Activated B cell treated with CpG ODN at 0.5 μM for 24 hours (primary cell): ENCODE measurements around the gene PTCD3. TPM values are rescaled to one million over a fixed set of nuclear protein-coding genes. Genes with fewer than 3 reads are reported as not detected.
A peak's percentile ranks its signal among the peaks of the same experiment; 100 is the strongest.

Source experiments
- ATAC-seq: fragments of 200-7000 bp; cut with Tn5 transposase; one replicate; pipeline ENCODE4 v1.10.0; 2021; ENCODE audit warnings: low read depth, mild to moderate bottlenecking, moderate library complexity
- CTCF ChIA-PET: fragments of 350-600 bp; sonication (Branson Sonifier 250); formaldehyde crosslinking; loops from one replicate; lab custom pipeline; 2021; ENCODE audit warnings: antibody characterized with exemption; lab: Charles Lee
- POLR2A ChIA-PET: fragments of 350-600 bp; sonication (Branson Sonifier 250); formaldehyde crosslinking; loops from one replicate; lab custom pipeline; 2021; ENCODE audit warnings: antibody characterized with exemption; lab: Charles Lee
- DNase-seq: peaks from one replicate; pipeline ENCODE4 v3.0.0; 2022
- H3K27ac Mint-ChIP-seq: one replicate; pipeline ENCODE4 v1.8.0; 2020; ENCODE audit warnings: mixed read lengths
- H3K27me3 Mint-ChIP-seq: one replicate; pipeline ENCODE4 v1.8.0; 2021; ENCODE audit warnings: mixed read lengths
- H3K36me3 Mint-ChIP-seq: one replicate; pipeline ENCODE4 v1.8.0; 2021; ENCODE audit warnings: low read depth, mixed read lengths
- H3K4me1 Mint-ChIP-seq: one replicate; pipeline ENCODE4 v1.8.0; 2021; ENCODE audit warnings: mixed read lengths
- H3K4me3 Mint-ChIP-seq: one replicate; pipeline ENCODE4 v1.8.0; 2020; ENCODE audit warnings: mild to moderate bottlenecking, mixed read lengths
- H3K9me3 Mint-ChIP-seq: one replicate; pipeline ENCODE4 v1.8.0; 2020; ENCODE audit warnings: mixed read lengths
- intact Hi-C: fragments of 100-400 bp; cut with micrococcal nuclease; formaldehyde crosslinking; loops from one replicate; pipeline ENCODE4 v1.15.1; 2024
- total RNA-seq: library from RNA; stranded (reverse); gene quantifications from 2 replicates; pipeline ENCODE4 v1.2.3, GENCODE V29; 2022
- TF ChIP-seq, protein P1 (sequence below): fragments of 200-600 bp; IDR thresholded peaks from one replicate; pipeline ENCODE4 v1.8.0; 2022; ENCODE audit warnings: antibody characterized with exemption, mild to moderate bottlenecking

PTCD3 gene
- total RNA-seq, 1 donor from 2014 or later: 148 TPM

DNA sequence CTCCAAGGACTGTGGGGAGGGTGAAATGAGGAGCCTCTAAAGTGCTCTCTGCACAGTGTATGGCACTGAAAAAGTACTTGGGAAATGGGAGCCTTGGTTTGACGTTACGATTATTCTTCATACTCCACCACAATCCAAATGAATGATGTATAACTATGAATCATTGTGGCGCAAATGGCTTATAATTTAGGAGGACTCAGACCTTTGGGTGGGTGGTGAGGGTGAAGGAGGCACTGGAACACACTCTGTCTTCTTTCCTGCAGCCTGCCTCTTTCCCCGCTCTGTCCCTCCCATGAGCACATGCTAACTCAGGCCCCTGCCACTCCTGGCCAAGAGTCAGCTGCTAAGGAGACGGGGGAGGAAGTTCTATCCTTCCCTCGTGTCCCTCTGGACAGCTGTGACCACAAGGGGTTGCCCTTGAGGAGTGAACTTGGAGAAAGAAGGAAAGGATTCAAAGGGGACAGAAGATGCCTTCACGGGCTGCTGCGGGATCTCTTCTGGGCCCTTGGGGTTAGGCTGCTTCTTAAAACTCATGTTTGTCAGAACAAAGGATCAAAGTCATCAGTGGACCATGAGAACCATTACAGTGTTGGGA, 36.8 kb upstream of the PTCD3 start:
- H3K27ac Mint-ChIP-seq: no peak overlapping the region
- TF ChIP-seq, protein P1, sequence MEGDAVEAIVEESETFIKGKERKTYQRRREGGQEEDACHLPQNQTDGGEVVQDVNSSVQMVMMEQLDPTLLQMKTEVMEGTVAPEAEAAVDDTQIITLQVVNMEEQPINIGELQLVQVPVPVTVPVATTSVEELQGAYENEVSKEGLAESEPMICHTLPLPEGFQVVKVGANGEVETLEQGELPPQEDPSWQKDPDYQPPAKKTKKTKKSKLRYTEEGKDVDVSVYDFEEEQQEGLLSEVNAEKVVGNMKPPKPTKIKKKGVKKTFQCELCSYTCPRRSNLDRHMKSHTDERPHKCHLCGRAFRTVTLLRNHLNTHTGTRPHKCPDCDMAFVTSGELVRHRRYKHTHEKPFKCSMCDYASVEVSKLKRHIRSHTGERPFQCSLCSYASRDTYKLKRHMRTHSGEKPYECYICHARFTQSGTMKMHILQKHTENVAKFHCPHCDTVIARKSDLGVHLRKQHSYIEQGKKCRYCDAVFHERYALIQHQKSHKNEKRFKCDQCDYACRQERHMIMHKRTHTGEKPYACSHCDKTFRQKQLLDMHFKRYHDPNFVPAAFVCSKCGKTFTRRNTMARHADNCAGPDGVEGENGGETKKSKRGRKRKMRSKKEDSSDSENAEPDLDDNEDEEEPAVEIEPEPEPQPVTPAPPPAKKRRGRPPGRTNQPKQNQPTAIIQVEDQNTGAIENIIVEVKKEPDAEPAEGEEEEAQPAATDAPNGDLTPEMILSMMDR: no peak
- no peak overlapping the region for H3K4me3 Mint-ChIP-seq
- peaks cover 85% of the 10 kb centered on the region for H3K36me3 Mint-ChIP-seq
- POLR2A ChIA-PET: interaction anchor here (0.6 kb wide), 1 partner anchor 617 kb away, joined by 3 read pairs; no protein-coding TSS in a partner anchor
- peaks cover 38% of the 10 kb centered on the region for H3K4me1 Mint-ChIP-seq
- ATAC-seq (no peak), DNase-seq (no peak)
- CTCF ChIA-PET: interaction anchor here (1.2 kb wide), 1 partner anchor 241 kb away, joined by 3 read pairs; no protein-coding TSS in a partner anchor
- H3K9me3 Mint-ChIP-seq: no peaks in the 10 kb centered on the region
- H3K27me3 Mint-ChIP-seq: no peaks in the 10 kb centered on the region
- intact Hi-C loops: no loop called here

DNA sequence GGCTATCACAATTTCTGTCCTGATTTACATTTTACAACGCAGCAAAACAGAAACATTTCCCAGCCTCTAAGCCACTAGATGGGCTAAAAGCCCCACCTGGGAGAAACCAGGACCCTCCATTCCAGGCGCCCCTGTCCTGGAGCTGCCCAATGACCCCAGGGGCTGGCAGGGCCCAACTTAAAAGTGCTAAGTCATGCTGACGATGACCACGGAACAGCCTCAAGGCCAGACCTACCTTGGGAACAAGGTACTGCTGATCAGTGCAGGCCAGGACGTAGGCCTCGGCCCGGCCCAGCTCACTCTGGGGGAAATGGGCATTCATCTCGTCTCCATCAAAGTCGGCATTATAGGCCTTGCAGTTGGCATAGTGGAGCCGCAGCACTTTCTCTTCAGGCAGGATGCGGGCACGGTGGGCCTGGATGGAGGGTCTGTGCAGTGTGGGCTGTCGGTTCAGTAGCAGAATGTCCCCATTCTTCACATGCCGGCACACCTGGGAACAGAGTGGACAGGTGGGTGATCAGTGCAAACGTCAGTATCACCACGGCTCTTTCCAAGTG, 36.2 kb upstream of the PTCD3 start:
- CTCF ChIA-PET: interaction anchor here (1.2 kb wide), 1 partner anchor 242 kb away, joined by 3 read pairs; no protein-coding TSS in a partner anchor
- ATAC-seq (no peak), DNase-seq (no peak)
- Mint-ChIP-seq H3K4me1 (peaks cover 34% of the 10 kb centered on the region), H3K27ac (no peak overlapping the region), H3K27me3 (no peaks in the 10 kb centered on the region), H3K9me3 (no peaks in the 10 kb centered on the region), H3K4me3 (no peak overlapping the region), H3K36me3 (peaks cover 83% of the 10 kb centered on the region)
- intact Hi-C loops: no loop called here
- TF ChIP-seq, protein P1: no peak
- POLR2A ChIA-PET: no interaction called here

DNA sequence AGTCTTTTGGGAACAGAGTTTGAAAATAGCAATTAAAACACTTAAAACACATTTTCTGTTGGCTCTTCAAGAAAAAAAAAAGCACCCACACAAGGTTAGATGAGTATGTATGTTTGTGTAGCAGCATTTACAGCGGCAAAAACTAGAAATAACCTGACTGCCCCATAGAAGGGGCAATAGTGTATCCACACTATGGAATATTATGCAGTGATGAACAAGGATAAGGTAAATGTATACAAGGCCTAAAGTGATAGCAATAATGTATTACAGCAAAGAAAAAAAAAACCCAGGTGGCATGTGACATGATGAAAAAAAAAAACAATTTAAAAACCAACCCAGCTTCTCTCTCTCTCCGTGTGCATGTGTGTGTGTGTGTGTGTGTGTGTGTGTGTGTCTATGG, 35.2 kb upstream of the PTCD3 start:
- POLR2A ChIA-PET: interaction anchor here (0.6 to 2.4 kb wide), 2 partner anchors 34 to 226 kb away, joined by 3 to 18 read pairs; no protein-coding TSS in a partner anchor
- Mint-ChIP-seq H3K36me3 (peaks cover 79% of the 10 kb centered on the region), H3K27ac (peak overlapping the region; percentile 41), H3K27me3 (no peaks in the 10 kb centered on the region), H3K4me3 (no peak overlapping the region), H3K9me3 (no peaks in the 10 kb centered on the region), H3K4me1 (peaks cover 32% of the 10 kb centered on the region)
- CTCF ChIA-PET: interaction anchor here (3.0 kb wide), 1 partner anchor 244 kb away, joined by 15 read pairs; no protein-coding TSS in a partner anchor
- ATAC-seq (no peak), DNase-seq (no peak)
- TF ChIP-seq, protein P1: no peak
- intact Hi-C loops: no loop called here

DNA sequence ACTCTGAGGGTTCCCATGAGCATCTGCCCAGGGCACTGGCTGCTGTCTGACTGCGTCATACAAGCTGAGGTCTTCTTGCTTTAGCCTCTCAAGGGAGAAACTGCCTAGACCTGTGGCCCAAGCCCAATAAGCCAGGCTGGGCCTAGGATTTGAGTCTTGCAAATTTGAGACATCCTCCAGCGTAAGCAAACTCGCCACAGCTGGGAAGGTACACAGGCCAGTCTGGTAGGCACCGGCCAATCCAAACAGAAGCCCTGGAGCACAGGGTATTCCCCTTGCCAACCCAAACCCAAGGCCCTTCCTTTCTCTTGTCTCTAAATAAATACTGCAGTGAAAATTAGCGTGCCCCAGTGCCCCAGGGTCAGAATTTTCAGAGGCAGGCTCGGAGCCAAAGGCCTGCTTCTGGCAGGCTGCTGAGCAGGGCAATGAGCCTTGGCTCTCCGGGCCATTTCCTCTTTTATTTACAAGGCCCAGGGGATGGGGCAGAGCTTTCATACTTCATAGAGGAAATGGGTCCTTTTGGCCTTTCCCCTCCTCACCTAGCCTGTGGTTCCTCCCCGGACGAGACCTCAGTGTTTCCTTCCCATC, 33.7 kb upstream of the PTCD3 start:
- peak; percentile 93 for ATAC-seq
- H3K9me3 Mint-ChIP-seq: no peaks in the 10 kb centered on the region
- peak overlapping the region; percentile 28 for H3K4me3 Mint-ChIP-seq
- peak overlapping the region; percentile 91 for H3K27ac Mint-ChIP-seq
- intact Hi-C loops: loop anchor here (1.0 kb wide), 2 partner anchors 36 to 78 kb away; no protein-coding TSS in a partner anchor
- ChIA-PET POLR2A (interaction anchor here (0.5 to 2.4 kb wide), 4 partner anchors 34 to 203 kb away, joined by 3 to 18 read pairs (median 10); partner anchors contain the start of genes POLR1A, PTCD3 and ST3GAL5), CTCF (interaction anchor here (0.8 to 3.0 kb wide), 4 partner anchors 35 to 245 kb away, joined by 3 to 15 read pairs (median 6); no protein-coding TSS in a partner anchor)
- peak; percentile 38 for DNase-seq
- H3K36me3 Mint-ChIP-seq: peaks cover 80% of the 10 kb centered on the region
- TF ChIP-seq, protein P1: no peak
- peaks cover 34% of the 10 kb centered on the region for H3K4me1 Mint-ChIP-seq
- H3K27me3 Mint-ChIP-seq: no peaks in the 10 kb centered on the region
